ENCODE data around the gene SPOCK1.

Gene SPOCK1

GRCh38 chr5:137091472-137091871 is 407.7 kb downstream of the SPOCK1 start:
- no peak for TF ChIP-seq GABPA (IDR thresholded peaks at IDR 0.05; ENCODE audit: low read depth)
- no peak for TF ChIP-seq POLR2AphosphoS5 (IDR thresholded peaks at IDR 0.05; ENCODE audit: low read depth)
- no peak for TF ChIP-seq CTCF (IDR thresholded peaks at IDR 0.05; ENCODE audit: insufficient read depth, low read length)
- TF ChIP-seq SPI1 (IDR thresholded peaks at IDR 0.05; ENCODE audit: borderline replicate concordance, low read depth), result no peak
- TF ChIP-seq REST (IDR thresholded peaks at IDR 0.05; ENCODE audit: insufficient replicate concordance, low read depth), result no peak
- Histone ChIP-seq H3K4me3 (replicated peaks; ENCODE audit: insufficient read depth, low read length) (no peak overlapping the region), H3K27me3 (ENCODE audit: insufficient read depth, poor library complexity, severe bottlenecking) (no peaks in the 10 kb centered on the region), H3K27ac (replicated peaks) (no peak overlapping the region)
- DNase-seq (ENCODE audit: low read depth in 1 of 2, low spot score in 1 of 2), result no peak

- no peaks in the 10 kb centered on the region for H3K27me3 ChIP-seq (ENCODE audit: insufficient read depth, poor library complexity, severe bottlenecking)
- DNase-seq (ENCODE audit: low read depth in 1 of 2, low spot score in 1 of 2), result no peak
- TF ChIP-seq REST (IDR thresholded peaks at IDR 0.05; ENCODE audit: insufficient replicate concordance, low read depth), result no peak
- TF ChIP-seq SPI1 (IDR thresholded peaks at IDR 0.05; ENCODE audit: borderline replicate concordance, low read depth), result no peak
- TF ChIP-seq POLR2AphosphoS5 (IDR thresholded peaks at IDR 0.05; ENCODE audit: low read depth), result no peak
- TF ChIP-seq CTCF (IDR thresholded peaks at IDR 0.05; ENCODE audit: insufficient read depth, low read length), result no peak
- no peak for TF ChIP-seq GABPA (IDR thresholded peaks at IDR 0.05; ENCODE audit: low read depth)
- H3K27ac ChIP-seq (replicated peaks), result no peak overlapping the region
- no peak overlapping the region for H3K4me3 ChIP-seq (replicated peaks; ENCODE audit: insufficient read depth, low read length)
Observed at GRCh38 chr5:137090721-137091120, 408.4 kb downstream of the SPOCK1 start.

- H3K27ac ChIP-seq (replicated peaks), result no peak overlapping the region
- no peaks in the 10 kb centered on the region for H3K27me3 ChIP-seq (ENCODE audit: insufficient read depth, poor library complexity, severe bottlenecking)
- DNase-seq (ENCODE audit: low read depth in 1 of 2, low spot score in 1 of 2), result no peak
- no peak overlapping the region for H3K4me3 ChIP-seq (replicated peaks; ENCODE audit: insufficient read depth, low read length)
- no peak for TF ChIP-seq SPI1 (IDR thresholded peaks at IDR 0.05; ENCODE audit: borderline replicate concordance, low read depth)
- no peak for TF ChIP-seq CTCF (IDR thresholded peaks at IDR 0.05; ENCODE audit: insufficient read depth, low read length)
- no peak for TF ChIP-seq REST (IDR thresholded peaks at IDR 0.05; ENCODE audit: insufficient replicate concordance, low read depth)
- no peak for TF ChIP-seq GABPA (IDR thresholded peaks at IDR 0.05; ENCODE audit: low read depth)
- TF ChIP-seq POLR2AphosphoS5 (IDR thresholded peaks at IDR 0.05; ENCODE audit: low read depth), result no peak
Observed at GRCh38 chr5:137090151-137090550, 409.0 kb downstream of the SPOCK1 start.

Data from HL-60 (cell line).